Activated CD8-positive, alpha-beta T cell treated with anti-CD3 and anti-CD28 coated beads for 36 hours (primary cell): ENCODE results near the gene HLA-A. TPM values are rescaled to one million over a fixed set of nuclear protein-coding genes. Genes with fewer than 3 reads are reported as not detected.

ENCODE experiments used
- ATAC-seq: fragments of 200-7000 bp; cut with Tn5 transposase; one replicate; pipeline ENCODE4 v1.10.0; 2021; ENCODE audit warnings: mild to moderate bottlenecking, moderate library complexity
- CTCF ChIA-PET: fragments of 350-600 bp; sonication (Branson Sonifier 250); formaldehyde crosslinking; loops from one replicate; lab custom pipeline; 2021; ENCODE audit warnings: antibody characterized with exemption; lab: Charles Lee
- POLR2A ChIA-PET: fragments of 350-600 bp; sonication (Branson Sonifier 250); formaldehyde crosslinking; loops from one replicate; lab custom pipeline; 2021; ENCODE audit warnings: antibody characterized with exemption; lab: Charles Lee
- DNase-seq: peaks from one replicate; pipeline ENCODE4 v3.0.0-alpha.2; 2020
- H3K27ac Mint-ChIP-seq: one replicate; pipeline ENCODE4 v1.8.0; 2021; ENCODE audit warnings: mild to moderate bottlenecking, mixed read lengths
- H3K27me3 Mint-ChIP-seq: one replicate; pipeline ENCODE4 v1.8.0; 2021; ENCODE audit warnings: mixed read lengths
- H3K36me3 Mint-ChIP-seq: one replicate; pipeline ENCODE4 v1.8.0; 2021; ENCODE audit warnings: low read depth, mixed read lengths
- H3K4me1 Mint-ChIP-seq: one replicate; pipeline ENCODE4 v1.8.0; 2021; ENCODE audit warnings: low read depth, mixed read lengths
- H3K4me3 Mint-ChIP-seq: one replicate; pipeline ENCODE4 v1.8.0; 2021; ENCODE audit warnings: mild to moderate bottlenecking, moderate library complexity, mixed read lengths
- H3K9me3 Mint-ChIP-seq: one replicate; pipeline ENCODE4 v1.8.0; 2021; ENCODE audit warnings: mixed read lengths
- intact Hi-C: fragments of 100-400 bp; cut with micrococcal nuclease; formaldehyde crosslinking; loops from one replicate; pipeline ENCODE4 v1.10.0; 2022
- total RNA-seq, 2 experiments: library from RNA; stranded (reverse); gene quantifications; one replicate each; pipeline ENCODE4 v1.2.3, GENCODE V29; 2021
- TF ChIP-seq, protein P1 (sequence below): fragments of 200-600 bp; IDR thresholded peaks from one replicate; pipeline ENCODE4 v1.8.0; 2022; ENCODE audit warnings: antibody characterized with exemption, mild to moderate bottlenecking

The HLA-A gene
- 1,000 to 10,000 TPM; 1,275 to 1,335 TPM for total RNA-seq

DNA sequence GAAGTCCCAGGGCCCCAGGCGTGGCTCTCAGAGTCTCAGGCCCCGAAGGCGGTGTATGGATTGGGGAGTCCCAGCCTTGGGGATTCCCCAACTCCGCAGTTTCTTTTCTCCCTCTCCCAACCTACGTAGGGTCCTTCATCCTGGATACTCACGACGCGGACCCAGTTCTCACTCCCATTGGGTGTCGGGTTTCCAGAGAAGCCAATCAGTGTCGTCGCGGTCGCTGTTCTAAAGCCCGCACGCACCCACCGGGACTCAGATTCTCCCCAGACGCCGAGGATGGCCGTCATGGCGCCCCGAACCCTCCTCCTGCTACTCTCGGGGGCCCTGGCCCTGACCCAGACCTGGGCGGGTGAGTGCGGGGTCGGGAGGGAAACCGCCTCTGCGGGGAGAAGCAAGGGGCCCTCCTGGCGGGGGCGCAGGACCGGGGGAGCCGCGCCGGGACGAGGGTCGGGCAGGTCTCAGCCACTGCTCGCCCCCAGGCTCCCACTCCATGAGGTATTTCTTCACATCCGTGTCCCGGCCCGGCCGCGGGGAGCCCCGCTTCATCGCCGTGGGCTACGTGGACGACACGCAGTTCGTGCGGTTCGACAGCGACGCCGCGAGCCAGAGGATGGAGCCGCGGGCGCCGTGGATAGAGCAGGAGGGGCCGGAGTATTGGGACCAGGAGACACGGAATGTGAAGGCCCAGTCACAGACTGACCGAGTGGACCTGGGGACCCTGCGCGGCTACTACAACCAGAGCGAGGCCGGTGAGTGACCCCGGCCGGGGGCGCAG lies at the start of gene HLA-A:
HLA-A (plus strand) TSS at position 258 of the 778 bp plus-strand sequence; CDS start at position 280, 22 bp downstream.
- CTCF ChIA-PET: no interaction called here

DNA sequence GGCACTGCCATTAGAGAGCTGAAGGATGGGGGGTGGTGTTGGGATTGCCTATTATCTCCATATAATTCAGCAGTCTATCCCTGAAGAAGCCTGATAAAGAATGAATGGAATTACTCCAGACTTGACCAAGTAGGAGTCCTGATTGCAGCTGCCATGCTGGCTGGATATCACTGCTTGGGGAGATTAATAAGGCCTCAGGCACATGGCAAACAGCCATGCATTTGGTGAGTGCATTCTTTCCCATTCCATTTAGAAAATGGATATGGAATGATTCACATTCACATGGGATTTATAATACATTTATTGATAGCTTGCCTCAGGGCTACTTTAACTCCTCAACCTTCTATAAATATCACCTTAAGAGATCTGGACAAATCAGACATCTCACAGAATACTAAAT lies 49.6 kb upstream of the HLA-A start:
- ChIA-PET CTCF (no interaction called here), POLR2A (no interaction called here)
- no peak for DNase-seq
- H3K27me3 Mint-ChIP-seq: no peaks in the 10 kb centered on the region
- no peak for ATAC-seq
- H3K4me3 Mint-ChIP-seq: no peak overlapping the region
- peaks cover 6% of the 10 kb centered on the region for H3K4me1 Mint-ChIP-seq
- intact Hi-C loops: no loop called here
- H3K27ac Mint-ChIP-seq: no peak overlapping the region
- TF ChIP-seq, protein P1, sequence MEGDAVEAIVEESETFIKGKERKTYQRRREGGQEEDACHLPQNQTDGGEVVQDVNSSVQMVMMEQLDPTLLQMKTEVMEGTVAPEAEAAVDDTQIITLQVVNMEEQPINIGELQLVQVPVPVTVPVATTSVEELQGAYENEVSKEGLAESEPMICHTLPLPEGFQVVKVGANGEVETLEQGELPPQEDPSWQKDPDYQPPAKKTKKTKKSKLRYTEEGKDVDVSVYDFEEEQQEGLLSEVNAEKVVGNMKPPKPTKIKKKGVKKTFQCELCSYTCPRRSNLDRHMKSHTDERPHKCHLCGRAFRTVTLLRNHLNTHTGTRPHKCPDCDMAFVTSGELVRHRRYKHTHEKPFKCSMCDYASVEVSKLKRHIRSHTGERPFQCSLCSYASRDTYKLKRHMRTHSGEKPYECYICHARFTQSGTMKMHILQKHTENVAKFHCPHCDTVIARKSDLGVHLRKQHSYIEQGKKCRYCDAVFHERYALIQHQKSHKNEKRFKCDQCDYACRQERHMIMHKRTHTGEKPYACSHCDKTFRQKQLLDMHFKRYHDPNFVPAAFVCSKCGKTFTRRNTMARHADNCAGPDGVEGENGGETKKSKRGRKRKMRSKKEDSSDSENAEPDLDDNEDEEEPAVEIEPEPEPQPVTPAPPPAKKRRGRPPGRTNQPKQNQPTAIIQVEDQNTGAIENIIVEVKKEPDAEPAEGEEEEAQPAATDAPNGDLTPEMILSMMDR: no peak
- no peaks in the 10 kb centered on the region for H3K9me3 Mint-ChIP-seq
- peaks cover 3% of the 10 kb centered on the region for H3K36me3 Mint-ChIP-seq

More for the DNA sequence above, at the start of gene HLA-A:
- Mint-ChIP-seq H3K36me3 (peaks cover 48% of the 10 kb centered on the region), H3K9me3 (no peaks in the 10 kb centered on the region), H3K27me3 (no peaks in the 10 kb centered on the region), H3K27ac (peak within 1 kb of the TSS; percentile 100), H3K4me1 (peaks cover 45% of the 10 kb centered on the region), H3K4me3 (peak within 1 kb of the TSS; percentile 96)
- ATAC-seq (peak; percentile 90), DNase-seq (peak; percentile 97)
- POLR2A ChIA-PET: interaction anchor here (1.0 kb wide), 3 partner anchors 14 to 124 kb away, joined by 3 to 4 read pairs (median 4); no protein-coding TSS in a partner anchor
- intact Hi-C loops: no loop called here
- TF ChIP-seq, protein P1: no peak

DNA sequence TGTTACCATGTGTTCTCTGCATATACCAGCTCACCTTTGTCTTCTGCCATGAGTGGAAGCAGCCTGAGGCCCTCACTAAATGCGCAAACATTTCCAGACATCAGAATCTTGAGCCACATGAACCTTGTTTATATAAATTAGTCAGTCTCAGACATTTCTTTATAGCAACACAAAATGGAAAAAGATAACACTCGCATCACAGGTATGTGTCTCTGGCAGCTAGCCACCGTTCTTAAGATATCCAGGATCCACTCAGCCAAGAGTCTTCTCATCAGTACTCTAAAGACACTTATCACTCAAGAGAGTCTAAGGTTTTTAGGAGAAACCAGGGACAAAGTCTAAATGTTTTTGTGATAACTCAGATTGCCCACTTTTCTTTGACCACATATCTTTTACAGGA lies 43.1 kb upstream of the HLA-A start:
- Mint-ChIP-seq H3K27me3 (no peaks in the 10 kb centered on the region), H3K9me3 (no peaks in the 10 kb centered on the region), H3K4me3 (no peak overlapping the region), H3K4me1 (no peaks in the 10 kb centered on the region), H3K36me3 (no peaks in the 10 kb centered on the region), H3K27ac (no peak overlapping the region)
- TF ChIP-seq, protein P1: no peak
- POLR2A ChIA-PET: no interaction called here
- CTCF ChIA-PET: no interaction called here
- ATAC-seq: no peak
- intact Hi-C loops: no loop called here
- DNase-seq: no peak

DNA sequence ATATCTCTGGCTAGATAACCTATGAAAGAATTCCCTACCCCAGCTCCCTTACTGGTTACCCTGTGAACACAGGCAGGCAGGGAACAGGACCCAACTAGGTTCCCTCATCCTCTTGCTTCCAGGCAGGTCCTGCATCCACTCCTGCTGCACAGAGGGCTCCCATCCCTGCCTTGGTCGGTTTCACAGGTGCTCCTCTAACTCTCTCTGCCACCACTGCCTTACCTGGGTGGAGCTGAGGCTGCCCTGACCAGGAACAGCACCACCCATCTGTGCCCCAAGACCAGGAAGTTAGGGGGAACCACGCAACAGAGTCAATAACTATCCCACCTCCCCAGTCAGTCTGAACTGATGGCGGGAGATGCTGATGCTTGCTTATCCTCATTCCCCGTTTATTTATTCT lies 37.0 kb upstream of the HLA-A start:
- H3K36me3 Mint-ChIP-seq: no peaks in the 10 kb centered on the region
- intact Hi-C loops: no loop called here
- TF ChIP-seq, protein P1: no peak
- H3K4me1 Mint-ChIP-seq: peaks cover 5% of the 10 kb centered on the region
- no peaks in the 10 kb centered on the region for H3K27me3 Mint-ChIP-seq
- H3K9me3 Mint-ChIP-seq: no peaks in the 10 kb centered on the region
- no peak overlapping the region for H3K4me3 Mint-ChIP-seq
- ATAC-seq: no peak
- ChIA-PET POLR2A (no interaction called here), CTCF (interaction anchor here (1.5 kb wide), 1 partner anchor 53 kb away, joined by 3 read pairs; no protein-coding TSS in a partner anchor)
- no peak for DNase-seq
- no peak overlapping the region for H3K27ac Mint-ChIP-seq

DNA sequence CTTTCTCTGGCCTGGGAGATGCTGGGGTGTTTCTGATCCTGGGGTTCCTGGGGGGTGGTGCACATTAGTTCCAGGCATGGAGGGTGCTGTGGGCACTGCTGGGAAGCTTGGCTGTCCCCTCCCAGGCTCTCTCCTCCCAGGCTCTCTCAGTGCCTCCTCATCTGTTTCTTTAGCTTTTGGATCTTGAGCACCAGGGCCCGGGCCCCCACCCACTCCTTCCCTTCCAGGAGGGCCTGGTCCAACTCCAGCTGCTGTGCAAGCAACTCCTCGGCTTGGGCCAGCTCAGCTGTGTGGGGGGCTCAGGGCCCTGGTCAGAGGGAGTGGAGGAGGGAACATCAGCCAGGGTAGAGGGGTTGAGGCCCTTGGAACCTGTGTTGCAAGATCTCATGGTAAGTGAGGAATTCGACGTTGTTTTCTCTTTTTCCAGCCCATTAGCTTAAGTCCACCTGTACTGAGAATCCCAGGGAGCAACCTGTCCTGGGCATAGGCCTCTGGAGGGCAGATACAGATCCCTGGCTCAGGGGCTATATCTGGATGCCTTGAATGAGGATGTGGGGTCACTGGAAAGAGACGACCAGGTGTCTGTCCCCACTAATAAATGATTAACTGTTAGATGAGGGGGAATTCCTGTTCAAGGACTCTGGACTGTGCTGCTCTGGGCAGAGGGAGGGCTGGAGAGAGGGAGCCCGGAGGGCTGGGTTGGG lies 34.5 kb upstream of the HLA-A start:
- DNase-seq (no peak), ATAC-seq (no peak)
- TF ChIP-seq, protein P1: no peak
- POLR2A ChIA-PET: no interaction called here
- peaks cover 7% of the 10 kb centered on the region for H3K27me3 Mint-ChIP-seq
- H3K4me3 Mint-ChIP-seq: no peak overlapping the region
- no peaks in the 10 kb centered on the region for H3K9me3 Mint-ChIP-seq
- peaks cover 9% of the 10 kb centered on the region for H3K4me1 Mint-ChIP-seq
- intact Hi-C loops: no loop called here
- H3K27ac Mint-ChIP-seq: no peak overlapping the region
- no peaks in the 10 kb centered on the region for H3K36me3 Mint-ChIP-seq
- CTCF ChIA-PET: no interaction called here
